Subcutaneous adipose tissue (tissue), 4 donors: Measurements from ENCODE around the gene ARMC9. TPM values are rescaled to one million over a fixed set of nuclear protein-coding genes. Genes with fewer than 3 reads are reported as not detected.

ENCODE experiments used
- CTCF ChIP-seq: fragments of 450-650 bp; IDR thresholded peaks from one replicate; pipeline ENCODE4 v1.5.1; 2016; ENCODE audit warnings: low read depth, mild to moderate bottlenecking, control low read depth, antibody characterized with exemption, moderate library complexity
- total RNA-seq, 4 donors: library from RNA; depleted of rRNA; stranded (reverse); fragments of >200 nt; gene quantifications; one replicate each; pipeline ENCODE4 v1.1.0, GENCODE V29; 2016

The ARMC9 gene
- total RNA-seq, 4 donors from 2014 or later = 0.98 to 16.5 (median 4.6) TPM

- TF ChIP-seq CTCF = no peak
These were observed 13.2 kb upstream of the ARMC9 start for GRCh38 chr2:231185050-231185725.

- TF ChIP-seq CTCF = no peak
These were observed 12.5 kb upstream of the ARMC9 start for GRCh38 chr2:231185886-231186285.

GRCh38 chr2:231186325-231186724 lies 12.1 kb upstream of the ARMC9 start:
- TF ChIP-seq CTCF = no peak

- no peak for TF ChIP-seq CTCF
These were observed 10.5 kb upstream of the ARMC9 start for GRCh38 chr2:231187736-231188505.

GRCh38 chr2:231188506-231189170 lies 9.8 kb upstream of the ARMC9 start:
- no peak for TF ChIP-seq CTCF

- no peak for TF ChIP-seq CTCF
These were observed 9.3 kb upstream of the ARMC9 start for GRCh38 chr2:231189171-231189530.
